ENCODE measurements around the gene DNHD1. TPM values are rescaled to one million over a fixed set of nuclear protein-coding genes. Genes with fewer than 3 reads are reported as not detected.

DNHD1 gene
- total and polyA plus RNA-seq, 2 of the 8 experiments (the other 6 are each of a cell fraction or from before 2014, with no cell fraction given), result 5.0 to 6.8 TPM

DNA sequence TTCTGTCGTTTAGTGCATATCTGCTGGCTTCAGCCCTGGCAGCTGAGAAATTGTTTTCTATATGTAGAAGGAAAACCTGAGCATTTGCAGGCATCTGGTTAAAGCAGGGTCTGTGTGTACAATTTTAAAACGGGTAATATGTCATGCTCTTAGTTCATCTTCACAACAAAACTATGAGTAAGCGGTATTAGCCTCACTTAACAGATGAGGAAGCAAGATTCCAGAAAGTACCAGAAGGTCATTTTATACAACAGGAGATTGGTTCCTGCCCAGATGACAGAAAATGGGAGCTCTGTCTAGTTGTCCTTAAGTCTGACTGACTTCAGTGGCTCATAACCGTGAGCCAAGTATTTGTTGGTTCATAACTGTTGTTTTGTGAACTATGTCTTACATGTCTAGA, 14.6 kb upstream of the DNHD1 start (continued):
- TF ChIP-seq, protein P1, sequence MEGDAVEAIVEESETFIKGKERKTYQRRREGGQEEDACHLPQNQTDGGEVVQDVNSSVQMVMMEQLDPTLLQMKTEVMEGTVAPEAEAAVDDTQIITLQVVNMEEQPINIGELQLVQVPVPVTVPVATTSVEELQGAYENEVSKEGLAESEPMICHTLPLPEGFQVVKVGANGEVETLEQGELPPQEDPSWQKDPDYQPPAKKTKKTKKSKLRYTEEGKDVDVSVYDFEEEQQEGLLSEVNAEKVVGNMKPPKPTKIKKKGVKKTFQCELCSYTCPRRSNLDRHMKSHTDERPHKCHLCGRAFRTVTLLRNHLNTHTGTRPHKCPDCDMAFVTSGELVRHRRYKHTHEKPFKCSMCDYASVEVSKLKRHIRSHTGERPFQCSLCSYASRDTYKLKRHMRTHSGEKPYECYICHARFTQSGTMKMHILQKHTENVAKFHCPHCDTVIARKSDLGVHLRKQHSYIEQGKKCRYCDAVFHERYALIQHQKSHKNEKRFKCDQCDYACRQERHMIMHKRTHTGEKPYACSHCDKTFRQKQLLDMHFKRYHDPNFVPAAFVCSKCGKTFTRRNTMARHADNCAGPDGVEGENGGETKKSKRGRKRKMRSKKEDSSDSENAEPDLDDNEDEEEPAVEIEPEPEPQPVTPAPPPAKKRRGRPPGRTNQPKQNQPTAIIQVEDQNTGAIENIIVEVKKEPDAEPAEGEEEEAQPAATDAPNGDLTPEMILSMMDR (IDR thresholded peaks at IDR 0.05; ENCODE audit: control extremely low read depth in 1 of 3, insufficient read depth in 1 of 3, low read depth in 1 of 3, low read length in 3 of 3), result no peak
- no peak for TF ChIP-seq SP4 (IDR thresholded peaks at IDR 0.05; ENCODE audit: low read length)
- TF ChIP-seq KDM5A (IDR thresholded peaks at IDR 0.05; ENCODE audit: low read length), result no peak
- TF ChIP-seq JUND (IDR thresholded peaks at IDR 0.05; ENCODE audit: low read length), result no peak
- no peak for TF ChIP-seq TAF1 (IDR thresholded peaks at IDR 0.05; ENCODE audit: low read depth, low read length)
- TF ChIP-seq SIRT6 (IDR thresholded peaks at IDR 0.05; ENCODE audit: low read length), result no peak

Measured in H1 (cell line).